ENCODE results near the gene GSG1. TPM values are rescaled to one million over a fixed set of nuclear protein-coding genes. Genes with fewer than 3 reads are reported as not detected.
A peak's percentile ranks its signal among the peaks of the same experiment; 100 is the strongest.

Gene GSG1
- total RNA-seq, 1 donor = 0.36 TPM

DNA sequence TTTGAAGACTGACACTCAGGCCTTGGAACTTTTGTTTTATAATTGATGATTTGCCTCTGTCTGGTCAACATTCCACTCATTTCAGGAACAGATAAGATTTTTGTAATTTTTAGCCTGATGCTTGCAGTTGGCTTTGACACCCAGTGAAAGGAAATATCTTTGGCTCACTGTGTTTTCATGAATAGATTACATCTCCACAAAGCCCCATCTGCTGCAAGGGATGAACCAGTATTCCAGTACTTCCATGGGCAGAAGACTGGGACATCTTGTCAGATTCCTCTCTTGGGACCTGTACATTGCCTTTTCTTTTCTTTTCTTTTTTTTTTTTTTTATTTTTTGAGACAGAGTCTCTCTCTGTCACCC lies 28.4 kb downstream of the GSG1 start:
- Histone ChIP-seq H3K4me3 (ENCODE audit: insufficient read depth, low read length) (no peak overlapping the region), H3K4me1 (ENCODE audit: insufficient read depth, low read length) (peaks cover 9% of the 10 kb centered on the region), H3K27ac (ENCODE audit: low read depth, low read length) (no peak overlapping the region), H4K20me1 (ENCODE audit: insufficient read depth, low read length) (no peaks in the 10 kb centered on the region), H3K9me3 (ENCODE audit: low read depth, low read length) (no peaks in the 10 kb centered on the region), H3K4me2 (ENCODE audit: insufficient read depth, low read length) (peak overlapping the region; percentile 9), H3K27me3 (ENCODE audit: insufficient read depth, low read length) (no peaks in the 10 kb centered on the region), H3K36me3 (ENCODE audit: insufficient read depth, low read length) (peaks cover 13% of the 10 kb centered on the region), H2AFZ (ENCODE audit: low read length) (no peak overlapping the region), H3K79me2 (ENCODE audit: insufficient read depth, low read length) (no peaks in the 10 kb centered on the region)
- no peak for DNase-seq (ENCODE audit: insufficient read length, low spot score, missing footprints)
- TF ChIP-seq, protein P1, sequence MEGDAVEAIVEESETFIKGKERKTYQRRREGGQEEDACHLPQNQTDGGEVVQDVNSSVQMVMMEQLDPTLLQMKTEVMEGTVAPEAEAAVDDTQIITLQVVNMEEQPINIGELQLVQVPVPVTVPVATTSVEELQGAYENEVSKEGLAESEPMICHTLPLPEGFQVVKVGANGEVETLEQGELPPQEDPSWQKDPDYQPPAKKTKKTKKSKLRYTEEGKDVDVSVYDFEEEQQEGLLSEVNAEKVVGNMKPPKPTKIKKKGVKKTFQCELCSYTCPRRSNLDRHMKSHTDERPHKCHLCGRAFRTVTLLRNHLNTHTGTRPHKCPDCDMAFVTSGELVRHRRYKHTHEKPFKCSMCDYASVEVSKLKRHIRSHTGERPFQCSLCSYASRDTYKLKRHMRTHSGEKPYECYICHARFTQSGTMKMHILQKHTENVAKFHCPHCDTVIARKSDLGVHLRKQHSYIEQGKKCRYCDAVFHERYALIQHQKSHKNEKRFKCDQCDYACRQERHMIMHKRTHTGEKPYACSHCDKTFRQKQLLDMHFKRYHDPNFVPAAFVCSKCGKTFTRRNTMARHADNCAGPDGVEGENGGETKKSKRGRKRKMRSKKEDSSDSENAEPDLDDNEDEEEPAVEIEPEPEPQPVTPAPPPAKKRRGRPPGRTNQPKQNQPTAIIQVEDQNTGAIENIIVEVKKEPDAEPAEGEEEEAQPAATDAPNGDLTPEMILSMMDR (IDR thresholded peaks at IDR 0.05; ENCODE audit: extremely low read depth, low read depth, low read length) = no peak

- Histone ChIP-seq H3K27ac (ENCODE audit: low read depth, low read length) (no peak overlapping the region), H3K9me3 (ENCODE audit: low read depth, low read length) (no peaks in the 10 kb centered on the region), H3K79me2 (ENCODE audit: insufficient read depth, low read length) (no peaks in the 10 kb centered on the region), H2AFZ (ENCODE audit: low read length) (no peak overlapping the region), H3K36me3 (ENCODE audit: insufficient read depth, low read length) (peaks cover 15% of the 10 kb centered on the region), H3K27me3 (ENCODE audit: insufficient read depth, low read length) (no peaks in the 10 kb centered on the region), H3K4me1 (ENCODE audit: insufficient read depth, low read length) (peaks cover 9% of the 10 kb centered on the region), H3K4me3 (ENCODE audit: insufficient read depth, low read length) (no peak overlapping the region), H3K4me2 (ENCODE audit: insufficient read depth, low read length) (peak overlapping the region; percentile 9), H4K20me1 (ENCODE audit: insufficient read depth, low read length) (no peaks in the 10 kb centered on the region)
- TF ChIP-seq, protein P1 (IDR thresholded peaks at IDR 0.05; ENCODE audit: extremely low read depth, low read depth, low read length) = no peak
- DNase-seq (ENCODE audit: insufficient read length, low spot score, missing footprints) = peak; percentile 57
Observed at GRCh38 chr12:13074396-13075117, 28.9 kb downstream of the GSG1 start.

GRCh38 chr12:13073173-13073572 lies 30.3 kb downstream of the GSG1 start:
- TF ChIP-seq, protein P1 (IDR thresholded peaks at IDR 0.05; ENCODE audit: extremely low read depth, low read depth, low read length) = no peak
- H3K4me1 ChIP-seq (ENCODE audit: insufficient read depth, low read length) = peaks cover 9% of the 10 kb centered on the region
- no peaks in the 10 kb centered on the region for H3K9me3 ChIP-seq (ENCODE audit: low read depth, low read length)
- H2AFZ ChIP-seq (ENCODE audit: low read length) = no peak overlapping the region
- no peak overlapping the region for H3K27ac ChIP-seq (ENCODE audit: low read depth, low read length)
- no peaks in the 10 kb centered on the region for H3K79me2 ChIP-seq (ENCODE audit: insufficient read depth, low read length)
- H3K4me2 ChIP-seq (ENCODE audit: insufficient read depth, low read length) = no peak overlapping the region
- DNase-seq (ENCODE audit: insufficient read length, low spot score, missing footprints) = no peak
- no peak overlapping the region for H3K4me3 ChIP-seq (ENCODE audit: insufficient read depth, low read length)
- no peaks in the 10 kb centered on the region for H4K20me1 ChIP-seq (ENCODE audit: insufficient read depth, low read length)
- H3K27me3 ChIP-seq (ENCODE audit: insufficient read depth, low read length) = no peaks in the 10 kb centered on the region
- H3K36me3 ChIP-seq (ENCODE audit: insufficient read depth, low read length) = peaks cover 19% of the 10 kb centered on the region

GRCh38 chr12:13071305-13072280 lies 31.9 kb downstream of the GSG1 start:
- no peak overlapping the region for H2AFZ ChIP-seq (ENCODE audit: low read length)
- H3K4me1 ChIP-seq (ENCODE audit: insufficient read depth, low read length) = peaks cover 9% of the 10 kb centered on the region
- no peak overlapping the region for H3K27ac ChIP-seq (ENCODE audit: low read depth, low read length)
- H3K79me2 ChIP-seq (ENCODE audit: insufficient read depth, low read length) = no peaks in the 10 kb centered on the region
- no peaks in the 10 kb centered on the region for H3K27me3 ChIP-seq (ENCODE audit: insufficient read depth, low read length)
- no peaks in the 10 kb centered on the region for H4K20me1 ChIP-seq (ENCODE audit: insufficient read depth, low read length)
- TF ChIP-seq, protein P1 (IDR thresholded peaks at IDR 0.05; ENCODE audit: extremely low read depth, low read depth, low read length) = no peak
- H3K4me3 ChIP-seq (ENCODE audit: insufficient read depth, low read length) = no peak overlapping the region
- DNase-seq (ENCODE audit: insufficient read length, low spot score, missing footprints) = no peak
- H3K36me3 ChIP-seq (ENCODE audit: insufficient read depth, low read length) = peaks cover 16% of the 10 kb centered on the region
- no peak overlapping the region for H3K4me2 ChIP-seq (ENCODE audit: insufficient read depth, low read length)
- no peaks in the 10 kb centered on the region for H3K9me3 ChIP-seq (ENCODE audit: low read depth, low read length)

Data from osteoblast (primary cell).